MM.1S (cell line): ENCODE measurements around the gene SPNS2.

ENCODE experiments used
- EZH2 ChIP-seq: fragments of 300-600 bp; sonication (generic); optimal IDR thresholded peaks from 2 replicates; pipeline ENCODE3; 2017; ENCODE audit warnings: low read depth, mild to moderate bottlenecking, antibody characterized with exemption, low read length, mixed read lengths
- EZH2phosphoT487 ChIP-seq: fragments of 300-600 bp; sonication (generic); IDR thresholded peaks from 2 replicates; pipeline ENCODE4 v1.6.1; 2018; ENCODE audit warnings: antibody characterized with exemption, low read length
- TF ChIP-seq, protein P1 (sequence below): fragments of 300-600 bp; sonication (generic); IDR thresholded peaks from 2 replicates; pipeline ENCODE4 v1.5.1; 2016; ENCODE audit warnings: antibody characterized with exemption, low read length, mixed read lengths

DNA sequence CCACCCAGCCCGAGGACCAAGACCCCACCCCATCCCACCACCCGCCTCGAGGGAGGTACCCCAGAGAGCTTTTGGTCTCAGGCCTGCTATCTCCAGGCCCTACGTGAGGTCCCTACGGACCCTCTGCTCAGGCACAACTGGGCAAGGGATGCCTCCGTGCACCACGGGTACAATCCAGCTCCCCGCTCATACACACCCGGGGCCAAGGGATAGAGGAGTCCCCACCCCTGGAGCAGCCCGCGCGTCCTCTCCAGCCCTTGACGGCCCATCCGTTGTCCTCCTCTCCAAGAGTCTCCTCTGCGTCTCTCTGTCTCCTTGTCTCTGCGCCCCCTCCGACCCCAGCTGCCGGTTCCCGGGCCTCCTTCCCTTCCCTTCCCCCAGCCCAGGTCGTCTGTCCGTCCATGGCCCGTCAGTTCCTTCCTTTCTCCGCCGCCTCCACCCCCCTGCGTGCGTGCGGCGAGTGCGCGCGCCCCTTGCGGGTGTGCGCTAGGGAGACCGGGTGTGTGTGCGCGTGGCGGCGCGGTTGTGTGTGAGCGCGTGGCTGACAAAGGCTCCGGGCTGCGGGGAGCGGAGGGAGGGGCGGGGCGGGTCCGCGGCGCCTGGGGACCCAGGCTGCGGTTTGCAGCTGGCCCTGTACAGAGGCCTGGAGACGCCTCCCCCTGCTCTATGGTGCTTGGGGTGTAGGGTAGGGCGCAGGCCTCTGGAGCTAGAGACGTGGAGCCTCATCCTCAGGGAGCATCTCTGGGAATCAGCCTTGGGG, 930 bp downstream of the SPNS2 start:
- TF ChIP-seq EZH2 (no peak), EZH2phosphoT487 (no peak)
- TF ChIP-seq, protein P1, sequence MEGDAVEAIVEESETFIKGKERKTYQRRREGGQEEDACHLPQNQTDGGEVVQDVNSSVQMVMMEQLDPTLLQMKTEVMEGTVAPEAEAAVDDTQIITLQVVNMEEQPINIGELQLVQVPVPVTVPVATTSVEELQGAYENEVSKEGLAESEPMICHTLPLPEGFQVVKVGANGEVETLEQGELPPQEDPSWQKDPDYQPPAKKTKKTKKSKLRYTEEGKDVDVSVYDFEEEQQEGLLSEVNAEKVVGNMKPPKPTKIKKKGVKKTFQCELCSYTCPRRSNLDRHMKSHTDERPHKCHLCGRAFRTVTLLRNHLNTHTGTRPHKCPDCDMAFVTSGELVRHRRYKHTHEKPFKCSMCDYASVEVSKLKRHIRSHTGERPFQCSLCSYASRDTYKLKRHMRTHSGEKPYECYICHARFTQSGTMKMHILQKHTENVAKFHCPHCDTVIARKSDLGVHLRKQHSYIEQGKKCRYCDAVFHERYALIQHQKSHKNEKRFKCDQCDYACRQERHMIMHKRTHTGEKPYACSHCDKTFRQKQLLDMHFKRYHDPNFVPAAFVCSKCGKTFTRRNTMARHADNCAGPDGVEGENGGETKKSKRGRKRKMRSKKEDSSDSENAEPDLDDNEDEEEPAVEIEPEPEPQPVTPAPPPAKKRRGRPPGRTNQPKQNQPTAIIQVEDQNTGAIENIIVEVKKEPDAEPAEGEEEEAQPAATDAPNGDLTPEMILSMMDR: no peak
